HG03571 (cell line): Measurements from ENCODE around the gene PRPSAP2.
"Not testable (repeated sequence)": the region's sequence is repeated elsewhere in the genome, so short reads cannot be mapped to it uniquely, and the experiment has no call there.

Experiments
- ATAC-seq: cut with Tn5 transposase; IDR thresholded peaks from one replicate; pipeline ENCODE4 v1.9.1; 2021; ENCODE audit not compliant: unreplicated experiment

PRPSAP2 gene

GRCh38 chr17:18857864-18858566 is at the start of gene PRPSAP2:
PRPSAP2 (plus strand) TSS chr17:18858131; CDS start chr17:18865834, 7,703 bp downstream.
- peak; percentile 42 for ATAC-seq

GRCh38 chr17:18815924-18816323 is 42.0 kb upstream of the PRPSAP2 start:
- ATAC-seq = not testable (repeated sequence)

- ATAC-seq = not testable (repeated sequence)
These were observed 41.2 kb upstream of the PRPSAP2 start for GRCh38 chr17:18816489-18817371.

- ATAC-seq = not testable (repeated sequence)
These were observed 36.5 kb upstream of the PRPSAP2 start for GRCh38 chr17:18821430-18821829.

DNA sequence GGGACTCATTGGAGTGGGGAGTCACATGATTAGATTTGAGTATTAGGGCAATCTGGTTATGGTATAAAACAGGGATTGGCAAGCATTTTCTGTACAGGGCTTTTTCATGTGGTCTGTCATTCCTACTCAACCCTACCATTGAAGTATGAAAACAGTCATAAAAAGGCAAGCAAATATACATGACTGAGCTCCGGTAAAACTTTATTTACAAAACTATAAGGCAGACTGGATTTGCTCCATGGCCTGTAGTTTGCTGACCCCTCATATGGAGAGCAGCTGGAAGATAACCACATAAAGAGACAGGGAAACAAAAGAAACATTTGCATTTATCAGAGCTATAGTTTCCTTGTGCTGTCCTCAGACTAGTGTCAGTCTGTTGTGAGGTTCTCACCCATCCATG is 30.3 kb upstream of the PRPSAP2 start:
- not testable (repeated sequence) for ATAC-seq

- no peak for ATAC-seq
These were observed 9.4 kb upstream of the PRPSAP2 start for GRCh38 chr17:18848501-18848900.

- ATAC-seq = no peak
These were observed 7.3 kb upstream of the PRPSAP2 start for GRCh38 chr17:18850679-18851078.

DNA sequence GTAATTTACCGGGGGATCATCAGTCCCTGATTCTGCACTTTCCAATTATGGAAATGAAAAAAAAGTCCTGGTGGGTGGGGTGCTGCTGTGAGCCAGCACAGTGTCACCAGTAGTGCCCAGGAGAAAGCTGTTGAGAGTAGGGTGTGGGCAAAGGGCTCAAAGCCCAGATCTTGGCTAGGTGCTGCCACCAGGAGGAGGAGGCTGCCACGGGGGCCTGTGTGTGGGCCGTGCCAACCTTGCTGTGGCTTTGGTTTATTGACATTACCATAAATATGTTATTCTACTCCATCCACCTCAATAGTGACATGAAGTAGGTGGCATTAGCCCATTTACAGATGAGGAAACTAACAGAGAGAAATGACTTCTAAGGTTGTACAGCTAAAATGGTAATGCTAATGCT is 6.7 kb upstream of the PRPSAP2 start:
- ATAC-seq = no peak

DNA sequence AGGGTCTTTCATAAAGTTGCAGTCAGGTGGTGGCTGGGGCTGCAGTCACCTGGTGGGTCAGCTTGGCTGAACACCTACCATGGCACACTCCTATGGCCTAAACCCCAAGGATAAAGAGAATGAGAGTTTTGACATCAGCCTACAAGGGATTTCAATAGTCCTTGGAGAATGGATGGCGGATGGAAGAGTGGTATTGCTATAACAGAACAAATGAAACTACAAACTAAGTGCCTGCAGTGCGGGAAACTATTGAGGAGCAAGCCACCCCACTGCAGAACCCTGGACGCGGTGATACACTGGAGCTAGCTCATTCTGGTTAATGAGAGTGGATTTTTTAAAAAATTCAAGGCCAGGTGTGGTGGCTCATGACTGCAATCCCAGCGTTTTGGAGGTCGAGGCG is 3.0 kb upstream of the PRPSAP2 start:
- ATAC-seq = no peak

GRCh38 chr17:18855831-18856569 is 1.9 kb upstream of the PRPSAP2 start:
- ATAC-seq = peak; percentile 58

- ATAC-seq = no peak
These were observed 1.4 kb upstream of the PRPSAP2 start for GRCh38 chr17:18856570-18856915.

DNA sequence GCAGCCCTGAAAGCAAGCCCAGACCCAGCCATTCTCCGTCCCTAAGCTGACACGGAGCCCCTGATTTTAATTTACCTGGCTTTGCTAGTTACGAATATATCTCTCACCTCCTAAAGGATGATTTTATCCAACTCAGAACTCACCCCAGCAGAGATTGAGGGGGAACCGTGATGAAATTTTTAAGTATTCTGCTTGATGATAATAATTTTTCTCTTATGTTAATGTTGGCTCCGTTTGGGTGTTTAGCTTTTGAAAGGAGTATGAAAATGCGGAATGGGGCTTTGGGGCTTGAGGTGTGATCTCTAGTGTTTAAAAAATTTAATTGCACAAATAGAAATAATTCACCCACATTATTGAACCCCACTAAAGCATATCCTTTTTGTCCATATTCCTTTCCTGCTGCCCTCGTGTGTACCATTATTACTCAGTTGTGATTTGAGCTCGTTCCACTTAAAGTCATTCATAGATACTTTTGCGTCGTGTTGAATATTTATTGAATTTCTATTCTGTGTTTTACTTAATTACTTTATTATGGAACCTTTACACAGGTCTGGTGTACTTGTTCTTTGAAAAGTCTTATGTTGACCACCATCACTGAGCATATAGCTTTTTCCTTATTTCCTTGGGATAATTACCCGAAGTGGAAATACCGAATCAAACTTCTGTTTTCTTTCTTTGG is 775 bp downstream of the PRPSAP2 start:
- no peak for ATAC-seq

- no peak for ATAC-seq
These were observed 1.3 kb downstream of the PRPSAP2 start for GRCh38 chr17:18859256-18859655.

DNA sequence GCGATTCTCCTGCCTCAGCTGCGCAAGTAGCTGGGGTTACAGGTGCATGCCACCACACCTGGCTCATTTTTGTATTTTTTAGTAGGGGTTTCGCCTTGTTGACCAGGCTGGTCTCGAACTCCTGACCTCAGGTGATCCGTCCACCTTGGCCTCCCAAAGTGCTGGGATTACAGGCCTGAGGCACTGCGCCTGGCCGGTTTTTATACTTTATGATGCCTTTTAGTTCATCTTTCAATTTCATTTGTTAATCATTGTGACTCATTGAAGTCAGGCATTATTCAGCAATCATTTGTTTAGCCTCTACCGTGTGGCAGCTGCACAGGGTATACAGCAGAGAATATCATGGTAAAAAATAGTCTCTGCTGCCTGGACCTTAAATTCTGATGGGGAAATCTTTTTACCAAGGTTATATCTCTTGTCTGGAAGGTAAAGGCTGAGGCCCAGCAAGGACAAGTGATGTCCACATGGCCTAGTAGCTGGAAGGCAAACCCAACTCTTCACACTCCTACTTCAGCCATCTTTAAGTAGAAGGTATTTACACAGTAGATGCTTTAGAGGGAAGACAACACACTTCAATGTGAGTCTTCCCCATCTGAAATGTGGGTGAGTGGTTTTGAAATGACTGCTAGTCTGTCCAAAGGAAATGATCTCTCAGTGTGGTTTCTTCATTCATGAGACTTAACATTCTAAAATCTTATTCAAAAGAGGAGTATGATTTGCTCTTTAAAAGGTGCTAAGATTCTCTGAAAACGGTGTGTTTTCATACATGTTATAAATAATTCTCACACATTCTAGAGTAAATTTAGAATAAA is 2.4 kb downstream of the PRPSAP2 start:
- peak; percentile 32 for ATAC-seq

- ATAC-seq = no peak
These were observed 4.1 kb downstream of the PRPSAP2 start for GRCh38 chr17:18862011-18862410.

DNA sequence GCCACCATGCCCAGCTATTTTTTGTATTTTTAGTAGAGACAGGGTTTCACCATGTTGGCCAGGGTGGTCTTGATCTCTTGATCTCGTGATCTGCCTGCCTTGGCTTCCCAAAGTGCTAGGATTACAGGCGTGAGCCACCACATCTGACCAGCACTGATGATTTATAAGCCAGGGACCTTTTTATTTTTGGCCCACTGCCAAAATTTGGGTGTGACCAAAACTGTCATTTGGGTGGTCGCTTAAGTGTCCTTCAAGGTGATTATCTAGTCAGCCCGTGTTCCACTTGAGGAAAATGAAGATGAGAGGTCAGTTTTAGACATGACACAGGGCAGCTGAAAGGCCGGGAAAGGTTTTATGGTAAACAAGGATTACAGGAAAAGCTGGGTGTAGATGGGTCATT is 7.1 kb downstream of the PRPSAP2 start:
- not testable (repeated sequence) for ATAC-seq

- ATAC-seq = no peak
These were observed 9.2 kb downstream of the PRPSAP2 start for GRCh38 chr17:18866866-18867813.

DNA sequence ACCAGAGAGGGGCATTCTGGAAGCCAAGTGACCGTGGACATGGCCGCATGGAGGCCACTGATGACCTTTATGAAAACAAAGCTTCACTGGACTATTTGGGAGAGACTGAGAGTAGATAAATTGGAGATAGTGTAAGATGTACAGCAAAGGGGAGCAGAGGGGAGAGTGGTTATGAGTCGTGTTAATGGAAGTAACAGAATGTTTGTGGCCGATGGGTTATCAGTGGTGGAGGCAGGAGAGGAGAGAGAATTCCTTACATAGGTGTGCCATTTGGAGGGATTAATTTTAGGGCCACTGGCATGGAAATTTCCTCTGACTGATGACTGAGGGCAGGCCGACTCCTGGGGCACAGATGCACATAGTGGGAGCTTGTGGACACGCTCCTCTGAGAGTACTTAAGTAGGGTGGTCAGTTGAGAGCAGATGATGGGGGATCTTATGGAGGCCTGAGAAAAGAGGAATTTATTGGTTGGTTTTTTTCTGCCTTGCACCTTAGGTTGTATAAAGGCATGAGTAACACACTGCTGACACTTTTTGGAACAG is 19.2 kb downstream of the PRPSAP2 start:
- ATAC-seq = no peak
